SJCRH30 (cell line): ENCODE results near the gene RND1. TPM values are rescaled to one million over a fixed set of nuclear protein-coding genes. Genes with fewer than 3 reads are reported as not detected.

Experiments
- DNase-seq, 2 experiments: peaks; one replicate each; pipeline ENCODE4 v3.0.0-alpha.2; 2015 to 2020
- H3K27ac ChIP-seq: fragments of 250-450 bp; sonication (Bioruptor Pico); 2 replicates; pipeline ENCODE4 v1.5.1; 2020; ENCODE audit warnings: mild to moderate bottlenecking, moderate library complexity
- H3K27me3 ChIP-seq: fragments of 250-450 bp; sonication (Bioruptor Pico); 2 replicates; pipeline ENCODE4 v1.5.1; 2020; ENCODE audit warnings: mild to moderate bottlenecking, moderate library complexity
- H3K36me3 ChIP-seq: fragments of 250-450 bp; sonication (Bioruptor Pico); 2 replicates; pipeline ENCODE4 v1.5.1; 2020; ENCODE audit warnings: mild to moderate bottlenecking, moderate library complexity
- H3K4me1 ChIP-seq: fragments of 250-450 bp; sonication (Bioruptor Pico); 2 replicates; pipeline ENCODE4 v1.5.1; 2020; ENCODE audit warnings: mild to moderate bottlenecking, moderate library complexity
- H3K4me3 ChIP-seq: fragments of 250-450 bp; sonication (Bioruptor Pico); 2 replicates; pipeline ENCODE4 v1.5.1; 2020; ENCODE audit warnings: mild to moderate bottlenecking, moderate library complexity
- H3K9me3 ChIP-seq: fragments of 250-450 bp; sonication (Bioruptor Pico); replicated peaks from 2 replicates; pipeline ENCODE4 v1.5.1; 2020; ENCODE audit warnings: mild to moderate bottlenecking, moderate library complexity
- total RNA-seq: library from RNA; depleted of rRNA; stranded (reverse); fragments of >200 nt; shearing (Covaris generic); gene quantifications from 2 replicates; pipeline ENCODE4 v1.2.3, GENCODE V29; 2014; rRNA removed

The RND1 gene
- total RNA-seq, 1 experiment from 2014 or later, result 0.10 TPM

- peaks cover 4% of the 10 kb centered on the region; the same call in 1 of the 2 replicates for H3K4me1 ChIP-seq
- H3K27ac ChIP-seq, result peak overlapping the region; percentile 27; the same call in 1 of the 2 replicates
- no peaks in the 10 kb centered on the region for H3K9me3 ChIP-seq
- H3K4me3 ChIP-seq, result peak overlapping the region; percentile 67
- no peaks in the 10 kb centered on the region for H3K36me3 ChIP-seq
- H3K27me3 ChIP-seq, result no peaks in the 10 kb centered on the region; the same call in 1 of the 2 replicates
- peak; percentile 80 to 85 for DNase-seq
Observed at GRCh38 chr12:48814262-48815125, 51.2 kb downstream of the RND1 start.

GRCh38 chr12:48813465-48814261, 52.0 kb downstream of the RND1 start:
- no peaks in the 10 kb centered on the region for H3K9me3 ChIP-seq
- peak overlapping the region; percentile 67 for H3K4me3 ChIP-seq
- DNase-seq, result peak in 1 of 2 experiments; percentile 42
- H3K27ac ChIP-seq, result no peak overlapping the region
- H3K4me1 ChIP-seq, result peaks cover 4% of the 10 kb centered on the region; the same call in 1 of the 2 replicates
- no peaks in the 10 kb centered on the region; the same call in 1 of the 2 replicates for H3K27me3 ChIP-seq
- no peaks in the 10 kb centered on the region for H3K36me3 ChIP-seq

- H3K4me1 ChIP-seq, result 0 out of 2 replicates have a peak, but pooled peaks cover 4% of the 10 kb centered on the region
- no peak overlapping the region for H3K27ac ChIP-seq
- no peaks in the 10 kb centered on the region for H3K9me3 ChIP-seq
- DNase-seq, result no peak
- no peaks in the 10 kb centered on the region for H3K27me3 ChIP-seq
- no peaks in the 10 kb centered on the region for H3K36me3 ChIP-seq
- no peak overlapping the region for H3K4me3 ChIP-seq
Observed at GRCh38 chr12:48812389-48812788, 53.3 kb downstream of the RND1 start.

GRCh38 chr12:48811437-48812090, 54.1 kb downstream of the RND1 start:
- no peak overlapping the region for H3K4me3 ChIP-seq
- H3K36me3 ChIP-seq, result no peaks in the 10 kb centered on the region
- no peaks in the 10 kb centered on the region for H3K27me3 ChIP-seq
- DNase-seq, result no peak
- no peaks in the 10 kb centered on the region for H3K9me3 ChIP-seq
- H3K4me1 ChIP-seq, result 0 out of 2 replicates have a peak, but pooled peaks cover 4% of the 10 kb centered on the region
- H3K27ac ChIP-seq, result no peak overlapping the region

GRCh38 chr12:48810903-48811431, 54.7 kb downstream of the RND1 start:
- no peak overlapping the region for H3K27ac ChIP-seq
- H3K4me3 ChIP-seq, result no peak overlapping the region
- H3K4me1 ChIP-seq, result no peaks in the 10 kb centered on the region
- H3K9me3 ChIP-seq, result no peaks in the 10 kb centered on the region
- no peaks in the 10 kb centered on the region for H3K27me3 ChIP-seq
- DNase-seq, result no peak
- no peaks in the 10 kb centered on the region for H3K36me3 ChIP-seq

GRCh38 chr12:48807981-48808380, 57.7 kb downstream of the RND1 start:
- Histone ChIP-seq H3K4me1 (no peaks in the 10 kb centered on the region), H3K36me3 (no peaks in the 10 kb centered on the region), H3K4me3 (no peak overlapping the region), H3K9me3 (no peaks in the 10 kb centered on the region), H3K27ac (no peak overlapping the region), H3K27me3 (no peaks in the 10 kb centered on the region)
- no peak for DNase-seq

Other genes starting within 250 kb of the RND1 start
- 63.9 and 69.3 TPM in 2 replicates for gene KANSL2, start 183.6 kb downstream of the RND1 start, total RNA-seq
- gene CCNT1, start 149.2 kb downstream of the RND1 start, total RNA-seq, result 63.6 and 70.1 TPM in 2 replicates
- gene ADCY6, start 76.8 kb downstream of the RND1 start, total RNA-seq, result 16.1 and 18.7 TPM in 2 replicates
- 9.7 and 11.9 TPM in 2 replicates for gene CACNB3, start 47.4 kb downstream of the RND1 start, total RNA-seq
- 153 and 167 TPM in 2 replicates for gene DDX23, start 13.7 kb downstream of the RND1 start, total RNA-seq
- 6.5 and 8.6 TPM in 2 replicates for gene FKBP11, start 59.6 kb upstream of the RND1 start, total RNA-seq
- gene ARF3, start 91.6 kb upstream of the RND1 start, total RNA-seq, result 80.9 and 82.1 TPM in 2 replicates
- gene WNT10B, start 105.9 kb upstream of the RND1 start, total RNA-seq, result 2.8 and 3.0 TPM in 2 replicates
- not detected in 2 replicates for gene WNT1, start 112.5 kb upstream of the RND1 start, total RNA-seq
- gene DDN, start 133.5 kb upstream of the RND1 start, total RNA-seq, result 5.0 and 5.5 TPM in 2 replicates
- gene PRKAG1, start 152.9 kb upstream of the RND1 start, total RNA-seq, result 37.1 and 43.0 TPM in 2 replicates
- gene KMT2D, start 194.9 kb upstream of the RND1 start, total RNA-seq, result 30.1 and 31.2 TPM in 2 replicates
- gene RHEBL1, start 204.1 kb upstream of the RND1 start, total RNA-seq, result 8.8 and 9.0 TPM in 2 replicates
- 0.04 and 0.13 TPM in 2 replicates for gene DHH, start 228.9 kb upstream of the RND1 start, total RNA-seq
- 17.8 and 28.9 TPM in 2 replicates for gene LMBR1L, start 245.0 kb upstream of the RND1 start, total RNA-seq